GM12892 (cell line): Measurements from ENCODE around the gene TBXA2R.

Source experiments
- DNase-seq: peaks from one replicate; pipeline ENCODE4 v3.0.0; 2011; ENCODE audit not compliant: insufficient read length
- FAIRE-seq: peaks from 2 replicates; lab custom pipeline; 2011; peaks lifted over from hg19 to GRCh38; lab: Jason Lieb, UNC
- POLR2A ChIP-seq: IDR thresholded peaks from 2 replicates; pipeline ENCODE4 v1.6.1; 2011; ENCODE audit warnings: low read depth, low read length, control low read depth
- POLR2AphosphoS5 ChIP-seq: IDR thresholded peaks from 2 replicates; pipeline ENCODE4 v1.6.1; 2011; ENCODE audit warnings: low read depth, low read length, control low read depth
- TAF1 ChIP-seq: IDR thresholded peaks from 2 replicates; pipeline ENCODE4 v1.6.1; 2011; ENCODE audit warnings: low read depth, mild to moderate bottlenecking, control low read depth, low read length, borderline replicate concordance

The TBXA2R gene

GRCh38 chr19:3550947-3551791, 55.5 kb downstream of the TBXA2R start:
- FAIRE-seq (no peak), DNase-seq (no peak)
- no peak for TF ChIP-seq POLR2A

- FAIRE-seq, result no peak
- DNase-seq, result no peak
- TF ChIP-seq POLR2AphosphoS5, result no peak
- no peak for TF ChIP-seq POLR2A
- no peak for TF ChIP-seq TAF1
These were observed 56.9 kb downstream of the TBXA2R start for GRCh38 chr19:3549816-3550215.

- no peak for FAIRE-seq
- no peak for TF ChIP-seq TAF1
- TF ChIP-seq POLR2AphosphoS5, result no peak
- no peak for TF ChIP-seq POLR2A
These were observed 58.1 kb downstream of the TBXA2R start for GRCh38 chr19:3548606-3549005.

DNA sequence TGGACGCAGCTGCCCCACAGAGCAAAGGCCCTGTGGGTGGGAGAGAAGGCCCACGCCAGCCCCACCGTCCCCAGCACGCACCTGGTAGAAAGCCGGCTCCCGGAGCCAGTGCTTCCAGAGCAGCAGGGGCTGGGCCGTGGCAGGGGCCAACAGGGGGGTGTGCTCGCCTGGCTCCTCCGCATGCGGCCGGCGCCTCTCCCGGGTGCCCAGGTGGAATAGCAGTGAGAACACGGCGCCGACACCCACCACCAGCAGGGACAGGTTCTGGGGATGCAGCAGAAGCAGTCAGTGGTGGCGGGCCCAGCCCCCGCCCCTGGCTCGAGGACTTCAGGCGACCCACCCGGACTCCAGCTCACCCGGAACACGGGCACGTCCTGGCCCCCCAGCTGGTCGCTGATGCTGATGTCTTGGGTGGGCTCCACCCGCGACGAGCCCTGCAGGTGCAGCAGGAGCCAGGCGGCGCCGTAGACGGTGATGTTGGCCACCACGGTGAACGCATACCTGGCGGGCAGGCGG, 58.9 kb downstream of the TBXA2R start:
- no peak for DNase-seq
- FAIRE-seq, result no peak

More at GRCh38 chr19:3548606-3549005, 58.1 kb downstream of the TBXA2R start:
- no peak for DNase-seq

GRCh38 chr19:3547301-3547731, 59.4 kb downstream of the TBXA2R start:
- TF ChIP-seq TAF1, result no peak
- no peak for DNase-seq
- FAIRE-seq, result no peak

More for the DNA sequence above, 58.9 kb downstream of the TBXA2R start:
- TF ChIP-seq TAF1, result no peak
- no peak for TF ChIP-seq POLR2A
- TF ChIP-seq POLR2AphosphoS5, result no peak

GRCh38 chr19:3546119-3546518, 60.6 kb downstream of the TBXA2R start:
- DNase-seq (no peak), FAIRE-seq (no peak)
- TF ChIP-seq TAF1, result no peak
- TF ChIP-seq POLR2AphosphoS5, result no peak
- no peak for TF ChIP-seq POLR2A

- no peak for FAIRE-seq
- TF ChIP-seq POLR2AphosphoS5 (no peak), POLR2A (no peak), TAF1 (no peak)
- DNase-seq, result no peak
These were observed 61.0 kb downstream of the TBXA2R start for GRCh38 chr19:3545669-3546034.

DNA sequence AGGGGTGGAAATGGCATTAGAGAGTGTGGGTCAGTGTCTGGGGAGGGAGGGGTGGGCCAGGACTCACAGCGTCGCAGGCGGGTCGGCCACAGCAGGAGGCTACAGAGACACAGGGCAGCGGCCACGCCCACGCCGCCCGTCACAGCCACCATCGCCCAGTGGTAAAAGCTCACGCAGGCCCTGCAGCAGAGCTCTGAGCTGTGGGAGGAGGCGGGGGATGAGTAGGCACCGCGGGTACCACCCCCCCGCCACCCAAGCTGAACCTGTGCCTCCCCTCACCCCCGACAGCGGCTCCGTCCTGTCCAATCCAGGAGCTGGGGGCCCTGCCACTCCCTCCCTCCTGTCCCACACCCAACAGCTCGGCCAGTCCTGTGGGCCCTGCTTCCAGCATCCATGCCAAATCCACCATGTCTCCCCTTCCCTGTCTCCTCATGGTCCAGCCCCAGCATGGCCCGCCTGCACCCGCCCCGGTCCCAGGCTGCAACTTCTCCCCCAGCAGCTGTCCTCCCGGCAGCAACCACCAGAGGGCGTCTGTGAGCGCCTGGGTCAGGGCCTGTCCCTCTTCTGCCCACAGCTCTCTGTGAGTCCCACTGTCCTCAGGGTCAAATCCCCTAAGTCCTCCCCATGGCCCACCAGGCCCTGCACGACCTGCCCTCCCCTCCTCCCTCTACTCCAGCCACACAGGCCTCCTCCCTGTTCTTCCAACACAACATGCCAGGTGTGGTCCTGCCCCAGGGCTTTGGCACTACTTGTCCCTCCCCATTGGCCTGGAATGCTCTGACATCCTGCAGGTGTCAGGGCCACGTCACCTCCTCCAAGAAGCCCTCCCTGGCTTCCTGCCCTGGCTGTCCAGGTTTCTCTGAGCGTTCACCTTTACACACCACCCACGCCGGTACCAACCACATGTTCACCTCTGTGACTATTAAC, 61.7 kb downstream of the TBXA2R start:
- FAIRE-seq (peak; percentile 94), DNase-seq (peak; percentile 93)
- TF ChIP-seq POLR2AphosphoS5 (no peak), POLR2A (no peak), TAF1 (no peak)
